Epidermal melanocyte (primary cell): ENCODE results near the gene LRIG2.
"Not testable (repeated sequence)": the region's sequence is repeated elsewhere in the genome, so short reads cannot be mapped to it uniquely, and the experiment has no call there.

Experiments used
- DNase-seq: peaks from one replicate; pipeline ENCODE4 v3.0.0; 2011; ENCODE audit warnings: low spot score; ENCODE audit not compliant: insufficient read length

The LRIG2 gene

GRCh38 chr1:113058941-113059706, 13.9 kb upstream of the LRIG2 start:
- DNase-seq: no peak

GRCh38 chr1:113063456-113063855, 9.5 kb upstream of the LRIG2 start:
- DNase-seq: not testable (repeated sequence)

- no peak for DNase-seq
Measured at GRCh38 chr1:113072141-113072756, 749 bp upstream of the LRIG2 start.

GRCh38 chr1:113073479-113073950, 517 bp downstream of the LRIG2 start:
- DNase-seq: no peak

GRCh38 chr1:113074237-113074636, 1.2 kb downstream of the LRIG2 start:
- no peak for DNase-seq

- DNase-seq: not testable (repeated sequence)
Measured at GRCh38 chr1:113077978-113078377, 5.0 kb downstream of the LRIG2 start.

- DNase-seq: no peak
Measured at GRCh38 chr1:113086541-113086940, 13.5 kb downstream of the LRIG2 start.

GRCh38 chr1:113088972-113089371, 16.0 kb downstream of the LRIG2 start:
- DNase-seq: no peak

- DNase-seq: no peak
Measured at GRCh38 chr1:113090051-113090450, 17.1 kb downstream of the LRIG2 start.

- DNase-seq: no peak
Measured at GRCh38 chr1:113091988-113092594, 19.1 kb downstream of the LRIG2 start.

- no peak for DNase-seq
Measured at GRCh38 chr1:113094506-113094905, 21.5 kb downstream of the LRIG2 start.

- no peak for DNase-seq
Measured at GRCh38 chr1:113095790-113096455, 22.9 kb downstream of the LRIG2 start.

- no peak for DNase-seq
Measured at GRCh38 chr1:113096493-113096892, 23.5 kb downstream of the LRIG2 start.

GRCh38 chr1:113101588-113101987, 28.6 kb downstream of the LRIG2 start:
- DNase-seq: no peak

GRCh38 chr1:113103048-113103447, 30.1 kb downstream of the LRIG2 start:
- no peak for DNase-seq

GRCh38 chr1:113103977-113104376, 31.0 kb downstream of the LRIG2 start:
- no peak for DNase-seq

- no peak for DNase-seq
Measured at GRCh38 chr1:113106910-113107309, 33.9 kb downstream of the LRIG2 start.

GRCh38 chr1:113109908-113110554, 37.0 kb downstream of the LRIG2 start:
- DNase-seq: no peak

- no peak for DNase-seq
Measured at GRCh38 chr1:113118266-113118665, 45.3 kb downstream of the LRIG2 start.

- DNase-seq: no peak
Measured at GRCh38 chr1:113123737-113124136, 50.7 kb downstream of the LRIG2 start.

- no peak for DNase-seq
Measured at GRCh38 chr1:113124366-113124765, 51.4 kb downstream of the LRIG2 start.
